ENCODE measurements around the gene MEIS1.

The MEIS1 gene

GRCh38 chr2:66469214-66469902, 34.4 kb downstream of the MEIS1 start:
- DNase-seq (ENCODE audit: low read depth) = no peak
- TF ChIP-seq CTCF (conservative IDR thresholded peaks at IDR 0.05; ENCODE audit: control insufficient read depth, insufficient read depth, low read depth, low read length) = no peak
- H3K4me3 ChIP-seq (ENCODE audit: control insufficient read depth, low read depth, low read length) = no peak overlapping the region

DNA sequence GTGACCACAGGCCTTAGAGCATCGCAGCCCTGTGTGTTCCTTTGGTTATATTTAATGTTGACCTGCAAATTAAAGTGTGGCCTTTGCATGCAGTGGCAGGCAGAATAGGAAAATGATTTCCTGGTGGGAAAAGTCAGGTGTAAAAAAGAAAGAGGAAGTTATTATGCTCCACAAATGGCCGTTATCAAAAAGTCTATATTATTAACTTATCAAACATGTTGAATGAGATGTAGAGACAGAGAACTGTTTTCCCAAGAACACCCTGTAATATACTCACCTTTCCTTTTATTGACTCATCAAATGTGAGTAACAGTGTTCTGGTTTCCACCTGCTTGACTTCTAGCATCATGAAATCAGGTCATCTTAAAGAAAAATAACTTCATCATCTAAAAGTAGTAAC, 35.3 kb downstream of the MEIS1 start:
- no peak overlapping the region for H3K4me3 ChIP-seq (ENCODE audit: control insufficient read depth, low read depth, low read length)
- DNase-seq (ENCODE audit: low read depth) = no peak
- TF ChIP-seq CTCF (conservative IDR thresholded peaks at IDR 0.05; ENCODE audit: control insufficient read depth, insufficient read depth, low read depth, low read length) = no peak

DNA sequence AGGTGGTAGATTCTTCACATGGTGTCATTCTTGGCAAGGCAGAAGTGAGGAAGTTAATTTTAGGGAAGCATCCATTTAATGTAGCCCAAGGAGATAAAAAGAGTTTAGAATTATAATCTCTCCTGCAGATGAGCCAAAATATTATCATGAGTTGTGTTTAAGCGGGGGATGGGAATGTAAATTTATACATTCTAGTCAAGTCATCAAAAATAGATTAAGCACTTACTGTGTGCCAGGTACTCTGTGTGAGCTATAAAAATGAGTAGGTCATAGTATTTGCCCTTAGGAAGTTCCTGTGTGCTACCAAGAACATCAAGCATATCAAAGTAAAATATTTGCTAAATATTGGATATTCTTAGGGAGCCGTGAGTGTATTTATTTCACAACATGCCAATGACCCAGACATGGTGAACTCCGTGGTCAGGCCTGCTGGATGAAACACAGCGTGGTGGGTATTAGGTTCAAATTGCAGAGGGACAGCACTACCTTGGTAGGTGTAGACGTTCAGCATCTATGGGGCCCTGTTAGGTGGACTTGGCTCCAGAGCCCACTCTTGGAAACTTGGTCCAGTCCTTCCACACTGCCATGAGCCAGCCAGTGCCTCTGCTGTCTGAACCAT, 37.4 kb downstream of the MEIS1 start:
- TF ChIP-seq CTCF (conservative IDR thresholded peaks at IDR 0.05; ENCODE audit: control insufficient read depth, insufficient read depth, low read depth, low read length) = no peak
- DNase-seq (ENCODE audit: low read depth) = no peak
- H3K4me3 ChIP-seq (ENCODE audit: control insufficient read depth, low read depth, low read length) = no peak overlapping the region

DNA sequence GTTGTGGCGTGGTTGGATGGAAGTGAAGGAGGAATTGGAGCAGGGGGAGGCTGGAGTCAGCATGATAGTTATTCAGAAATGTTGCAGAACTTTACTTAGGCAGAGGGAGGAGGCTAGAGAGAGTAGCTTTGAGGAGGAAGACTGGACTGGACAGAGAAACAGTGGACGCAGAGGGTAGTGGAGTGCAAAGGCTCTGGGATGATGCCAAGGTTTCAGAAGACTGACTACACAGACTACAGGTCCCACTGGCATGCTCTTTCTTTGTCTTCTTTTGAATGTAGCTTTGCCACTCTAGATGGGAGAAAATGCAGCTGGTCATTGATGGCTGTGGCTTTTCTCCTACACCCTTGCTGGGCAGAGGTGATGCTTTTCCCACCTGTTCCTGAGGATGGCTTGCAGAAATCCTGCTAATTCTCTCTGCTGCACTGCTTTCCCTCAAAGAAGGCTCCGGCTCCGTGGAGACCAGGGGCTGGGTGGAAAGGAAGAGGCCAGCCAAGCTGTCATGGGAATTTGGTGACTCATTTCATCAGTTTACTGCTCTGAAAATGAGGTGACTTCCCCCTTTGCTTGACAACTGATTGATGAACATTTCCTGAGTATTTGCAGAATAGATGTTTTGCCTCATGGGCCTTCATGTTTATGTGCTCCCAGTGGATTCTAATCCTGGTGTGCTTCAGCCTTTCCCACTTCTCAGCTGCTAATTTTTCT, 42.4 kb downstream of the MEIS1 start:
- DNase-seq (ENCODE audit: low read depth) = peak; percentile 28
- no peak for TF ChIP-seq CTCF (conservative IDR thresholded peaks at IDR 0.05; ENCODE audit: control insufficient read depth, insufficient read depth, low read depth, low read length)
- no peak overlapping the region for H3K4me3 ChIP-seq (ENCODE audit: control insufficient read depth, low read depth, low read length)

DNA sequence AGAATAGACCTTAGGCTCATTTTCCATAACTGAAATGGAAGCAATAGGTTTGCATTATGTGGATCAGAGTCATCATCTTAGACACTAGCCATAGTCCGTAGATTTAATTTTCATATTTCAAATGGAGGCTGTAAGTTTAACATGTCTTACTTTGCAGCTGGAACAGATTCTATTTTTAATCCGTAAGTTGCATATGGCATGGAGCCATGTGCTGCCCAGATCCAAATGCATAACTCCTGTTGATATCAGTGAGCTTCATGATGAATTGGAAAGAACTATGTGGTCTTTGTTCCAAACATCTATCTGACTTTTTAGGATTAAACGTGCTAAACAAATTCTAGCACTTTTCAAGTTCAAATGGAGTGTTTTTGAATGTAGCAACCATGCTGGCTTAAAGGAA, 43.4 kb downstream of the MEIS1 start:
- no peak overlapping the region for H3K4me3 ChIP-seq (ENCODE audit: control insufficient read depth, low read depth, low read length)
- no peak for TF ChIP-seq CTCF (conservative IDR thresholded peaks at IDR 0.05; ENCODE audit: control insufficient read depth, insufficient read depth, low read depth, low read length)
- no peak for DNase-seq (ENCODE audit: low read depth)

GRCh38 chr2:66478731-66479316, 43.9 kb downstream of the MEIS1 start:
- no peak for TF ChIP-seq CTCF (conservative IDR thresholded peaks at IDR 0.05; ENCODE audit: control insufficient read depth, insufficient read depth, low read depth, low read length)
- no peak for DNase-seq (ENCODE audit: low read depth)
- H3K4me3 ChIP-seq (ENCODE audit: control insufficient read depth, low read depth, low read length) = no peak overlapping the region

All from fibroblast of mammary gland (primary cell).